ENCODE results near the gene MYRFL. TPM values are rescaled to one million over a fixed set of nuclear protein-coding genes. Genes with fewer than 3 reads are reported as not detected.

MYRFL gene
- total RNA-seq, 1 experiment from 2014 or later = not detected

GRCh38 chr12:69875416-69875935 is 50.4 kb downstream of the MYRFL start:
- TF ChIP-seq CTCF (IDR thresholded peaks at IDR 0.05; ENCODE audit: unreplicated experiment) = no peak
- no peaks in the 10 kb centered on the region for H3K36me3 Mint-ChIP-seq (ENCODE audit: insufficient read depth, unreplicated experiment)
- intact Hi-C loops (cut with micrococcal nuclease) = no loop called here
- H3K27ac Mint-ChIP-seq (ENCODE audit: low read depth, unreplicated experiment) = no peak overlapping the region
- no peak for DNase-seq (ENCODE audit: unreplicated experiment)
- no peak overlapping the region for H3K4me3 Mint-ChIP-seq (ENCODE audit: unreplicated experiment)
- ChIA-PET POLR2A (interaction anchor here (1.0 to 1.2 kb wide), 2 partner anchors 136 to 703 kb away, joined by 3 read pairs; no protein-coding TSS in a partner anchor), CTCF (interaction anchor here (0.6 to 0.7 kb wide), 4 partner anchors 11 to 1015 kb away, joined by 3 to 5 read pairs (median 4); no protein-coding TSS in a partner anchor)
- peaks cover 15% of the 10 kb centered on the region for H3K4me1 Mint-ChIP-seq (ENCODE audit: insufficient read depth, unreplicated experiment)
- H3K27me3 Mint-ChIP-seq (ENCODE audit: insufficient read depth, unreplicated experiment) = no peaks in the 10 kb centered on the region
- no peaks in the 10 kb centered on the region for H3K9me3 Mint-ChIP-seq (ENCODE audit: unreplicated experiment)
- no TSS peak for BruUV-seq (replicated peaks)

GRCh38 chr12:69879007-69879960 is 54.3 kb downstream of the MYRFL start:
- Mint-ChIP-seq H3K36me3 (ENCODE audit: insufficient read depth, unreplicated experiment) (no peaks in the 10 kb centered on the region), H3K4me1 (ENCODE audit: insufficient read depth, unreplicated experiment) (peaks cover 7% of the 10 kb centered on the region), H3K4me3 (ENCODE audit: unreplicated experiment) (peak overlapping the region; percentile 60), H3K9me3 (ENCODE audit: unreplicated experiment) (no peaks in the 10 kb centered on the region), H3K27ac (ENCODE audit: low read depth, unreplicated experiment) (no peak overlapping the region), H3K27me3 (ENCODE audit: insufficient read depth, unreplicated experiment) (no peaks in the 10 kb centered on the region)
- no TSS peak for BruUV-seq (replicated peaks)
- peak; percentile 94 for TF ChIP-seq CTCF (IDR thresholded peaks at IDR 0.05; ENCODE audit: unreplicated experiment)
- DNase-seq (ENCODE audit: unreplicated experiment) = peak; percentile 83
- CTCF ChIA-PET = interaction anchor here (0.5 to 6.8 kb wide), 87 partner anchors 8 to 1979 kb away, joined by 3 to 79 read pairs (median 4); partner anchors contain the start of genes CNOT2 and KCNMB4
- POLR2A ChIA-PET = interaction anchor here (0.5 to 1.5 kb wide), 6 partner anchors 21 to 851 kb away, joined by 3 to 9 read pairs (median 3); no protein-coding TSS in a partner anchor
- intact Hi-C loops (cut with micrococcal nuclease) = loop anchor here (1.0 to 2.0 kb wide), 4 partner anchors 140 to 1135 kb away; partner anchors contain the start of gene RAB3IP

GRCh38 chr12:69880571-69880970 is 55.5 kb downstream of the MYRFL start:
- no peak overlapping the region for H3K27ac Mint-ChIP-seq (ENCODE audit: low read depth, unreplicated experiment)
- TF ChIP-seq CTCF (IDR thresholded peaks at IDR 0.05; ENCODE audit: unreplicated experiment) = no peak
- H3K9me3 Mint-ChIP-seq (ENCODE audit: unreplicated experiment) = no peaks in the 10 kb centered on the region
- BruUV-seq (replicated peaks) = no TSS peak
- DNase-seq (ENCODE audit: unreplicated experiment) = peak; percentile 13
- intact Hi-C loops (cut with micrococcal nuclease) = no loop called here
- H3K4me3 Mint-ChIP-seq (ENCODE audit: unreplicated experiment) = no peak overlapping the region
- H3K4me1 Mint-ChIP-seq (ENCODE audit: insufficient read depth, unreplicated experiment) = peaks cover 7% of the 10 kb centered on the region
- no peaks in the 10 kb centered on the region for H3K27me3 Mint-ChIP-seq (ENCODE audit: insufficient read depth, unreplicated experiment)
- POLR2A ChIA-PET = no interaction called here
- CTCF ChIA-PET = interaction anchor here (0.6 to 6.8 kb wide), 18 partner anchors 10 to 1128 kb away, joined by 3 to 79 read pairs (median 7); no protein-coding TSS in a partner anchor
- H3K36me3 Mint-ChIP-seq (ENCODE audit: insufficient read depth, unreplicated experiment) = no peaks in the 10 kb centered on the region

- peaks cover 7% of the 10 kb centered on the region for H3K4me1 Mint-ChIP-seq (ENCODE audit: insufficient read depth, unreplicated experiment)
- ChIA-PET CTCF (interaction anchor here (0.6 to 6.8 kb wide), 12 partner anchors 9 to 849 kb away, joined by 3 to 79 read pairs (median 4); no protein-coding TSS in a partner anchor), POLR2A (interaction anchor here (0.7 to 1.6 kb wide), 2 partner anchors 16 to 20 kb away, joined by 3 to 4 read pairs; no protein-coding TSS in a partner anchor)
- no peak for TF ChIP-seq CTCF (IDR thresholded peaks at IDR 0.05; ENCODE audit: unreplicated experiment)
- DNase-seq (ENCODE audit: unreplicated experiment) = no peak
- no TSS peak for BruUV-seq (replicated peaks)
- H3K4me3 Mint-ChIP-seq (ENCODE audit: unreplicated experiment) = no peak overlapping the region
- no peaks in the 10 kb centered on the region for H3K9me3 Mint-ChIP-seq (ENCODE audit: unreplicated experiment)
- no peaks in the 10 kb centered on the region for H3K36me3 Mint-ChIP-seq (ENCODE audit: insufficient read depth, unreplicated experiment)
- intact Hi-C loops (cut with micrococcal nuclease) = no loop called here
- H3K27me3 Mint-ChIP-seq (ENCODE audit: insufficient read depth, unreplicated experiment) = no peaks in the 10 kb centered on the region
- H3K27ac Mint-ChIP-seq (ENCODE audit: low read depth, unreplicated experiment) = no peak overlapping the region
Measured at GRCh38 chr12:69881771-69882170, 56.7 kb downstream of the MYRFL start.
